CD14-positive monocyte (primary cell): ENCODE results near the gene ARMC12. TPM values are rescaled to one million over a fixed set of nuclear protein-coding genes. Genes with fewer than 3 reads are reported as not detected.

ENCODE experiments used
- DNase-seq, 3 donors: peaks; one replicate each; pipeline ENCODE4 v3.0.0-alpha.2; 2011 to 2022
- H2AFZ ChIP-seq: 2 replicates; pipeline ENCODE4 v1.6.0; 2012; ENCODE audit warnings: mild to moderate bottlenecking, low read depth, low read length, inconsistent platforms; ENCODE audit not compliant: insufficient read depth, poor library complexity, severe bottlenecking
- H3K27ac ChIP-seq, 2 donors: 1 replicate in 1 of 2; 2 replicates in 1 of 2; pipeline ENCODE4 v1.5.1; 2012 to 2013; ENCODE audit warnings: low read length in 2 of 2, control low read depth in 1 of 2, inconsistent platforms in 1 of 2, low read depth in 1 of 2, mild to moderate bottlenecking in 1 of 2
- H3K27me3 ChIP-seq, 2 donors: one replicate each; pipeline versions ENCODE4 v1.6.0 to v1.6.1; 2011 to 2013; ENCODE audit warnings: low read length in 2 of 2; ENCODE audit not compliant: control insufficient read depth in 2 of 2, insufficient read depth in 2 of 2
- H3K36me3 ChIP-seq, 2 donors: replicated peaks in 1 of 2; 1 replicate in 1 of 2; 2 replicates in 1 of 2; pipeline versions ENCODE4 v1.5.1 to v1.6.1; 2012 to 2013; ENCODE audit warnings: low read length in 2 of 2, control low read depth in 1 of 2, inconsistent platforms in 1 of 2, mild to moderate bottlenecking in 1 of 2; ENCODE audit not compliant: insufficient read depth in 2 of 2, control insufficient read depth in 1 of 2
- H3K4me1 ChIP-seq, 2 donors: 1 replicate in 1 of 2; 2 replicates in 1 of 2; pipeline versions ENCODE4 v1.5.1 to v1.6.1; 2012 to 2013; ENCODE audit warnings: low read length in 2 of 2, control low read depth in 1 of 2, inconsistent platforms in 1 of 2, mild to moderate bottlenecking in 1 of 2, moderate library complexity in 1 of 2; ENCODE audit not compliant: insufficient read depth in 2 of 2, control insufficient read depth in 1 of 2
- H3K4me2 ChIP-seq: replicated peaks from 2 replicates; pipeline ENCODE3; 2012; ENCODE audit warnings: low read length, moderate library complexity, mild to moderate bottlenecking; ENCODE audit not compliant: poor library complexity, severe bottlenecking; ENCODE audit errors: extremely low read depth
- H3K4me3 ChIP-seq, 3 experiments: fragments of 200-600 bp in 1 of 3; sonication (generic) in 1 of 3; replicated peaks in 1 of 3; 1 replicate in 2 of 3; 2 replicates in 1 of 3; pipeline ENCODE4 v1.5.1; 2011 to 2013; ENCODE audit warnings: low read length in 3 of 3, mild to moderate bottlenecking in 3 of 3, control low read depth in 2 of 3, low read depth in 2 of 3, inconsistent platforms in 1 of 3, moderate library complexity in 1 of 3
- H3K79me2 ChIP-seq: 2 replicates; pipeline ENCODE4 v1.6.0; 2012; ENCODE audit warnings: mild to moderate bottlenecking, control low read depth, inconsistent platforms, low read length, moderate library complexity; ENCODE audit not compliant: insufficient read depth
- H3K9ac ChIP-seq: 2 replicates; pipeline ENCODE4 v1.6.0; 2017; ENCODE audit warnings: low read length, mild to moderate bottlenecking; ENCODE audit not compliant: insufficient read depth, poor library complexity, severe bottlenecking
- H3K9me3 ChIP-seq, 2 donors: replicated peaks in 1 of 2; 1 replicate in 1 of 2; 2 replicates in 1 of 2; pipeline versions ENCODE4 v1.5.1 to v1.6.1; 2012 to 2013; ENCODE audit warnings: low read length in 2 of 2, control low read depth in 1 of 2; ENCODE audit not compliant: control insufficient read depth in 1 of 2, insufficient read depth in 1 of 2
- H4K20me1 ChIP-seq: 2 replicates; pipeline ENCODE4 v1.6.0; 2012; ENCODE audit warnings: mild to moderate bottlenecking, low read length, control low read depth, moderate library complexity; ENCODE audit not compliant: insufficient read depth
- H3K27ac Mint-ChIP-seq, 7 donors: one replicate each; pipeline ENCODE4 v1.8.0; 2020; ENCODE audit warnings: mild to moderate bottlenecking in 7 of 7, mixed read lengths in 7 of 7, moderate library complexity in 6 of 7, inconsistent platforms in 2 of 7
- H3K27me3 Mint-ChIP-seq, 3 donors: one replicate each; pipeline ENCODE4 v1.8.0; 2021 to 2022; ENCODE audit warnings: low read depth in 3 of 3, mild to moderate bottlenecking in 3 of 3, mixed read lengths in 3 of 3, moderate library complexity in 3 of 3, inconsistent platforms in 1 of 3
- H3K36me3 Mint-ChIP-seq, 2 donors: one replicate each; pipeline ENCODE4 v1.8.0; 2020; ENCODE audit warnings: mixed read lengths in 2 of 2, inconsistent platforms in 1 of 2, mild to moderate bottlenecking in 1 of 2
- H3K4me1 Mint-ChIP-seq: one replicate; pipeline ENCODE4 v1.8.0; 2020; ENCODE audit warnings: mild to moderate bottlenecking, mixed read lengths
- H3K4me3 Mint-ChIP-seq, 2 donors: one replicate each; pipeline ENCODE4 v1.8.0; 2020; ENCODE audit warnings: mild to moderate bottlenecking in 2 of 2, mixed read lengths in 2 of 2, moderate library complexity in 1 of 2
- H3K9me3 Mint-ChIP-seq, 7 donors: one replicate each; pipeline ENCODE4 v1.8.0; 2020 to 2022; ENCODE audit warnings: mixed read lengths in 7 of 7, mild to moderate bottlenecking in 6 of 7, moderate library complexity in 6 of 7, inconsistent platforms in 2 of 7
- WGBS: methylation state at CpG from one replicate; pipeline ENCODE4 v1.1.5; 2013; ENCODE audit warnings: missing lambda C conversion rate; ENCODE audit not compliant: insufficient coverage; 5-methylcytosine and 5-hydroxymethylcytosine counted together
- intact Hi-C, 2 donors: fragments of 100-400 bp; cut with micrococcal nuclease; formaldehyde crosslinking; loops; one replicate each; pipeline versions ENCODE4 v1.15.0 to v1.15.1; 2023
- polyA plus RNA-seq, 3 donors: library from polyadenylated mRNA; depleted of rRNA in 1 of 3; unstranded in 2 of 3; stranded (reverse) in 1 of 3; fragments of 300-500 nt in 2 of 3; fragments of >200 nt in 1 of 3; fragmentation: Illumina TruSeq in 2 of 3; gene quantifications; 1 replicate in 2 of 3; 2 replicates in 1 of 3; pipeline ENCODE4 v1.2.3, GENCODE V29; 2012 to 2021
- TF ChIP-seq, protein P1 (sequence below): fragments of 200-600 bp; IDR thresholded peaks from one replicate; pipeline ENCODE4 v1.8.0; 2022; ENCODE audit warnings: antibody characterized with exemption, mild to moderate bottlenecking

The ARMC12 gene
- polyA plus RNA-seq, 3 donors, result 2.7 TPM; not detected in 2

DNA sequence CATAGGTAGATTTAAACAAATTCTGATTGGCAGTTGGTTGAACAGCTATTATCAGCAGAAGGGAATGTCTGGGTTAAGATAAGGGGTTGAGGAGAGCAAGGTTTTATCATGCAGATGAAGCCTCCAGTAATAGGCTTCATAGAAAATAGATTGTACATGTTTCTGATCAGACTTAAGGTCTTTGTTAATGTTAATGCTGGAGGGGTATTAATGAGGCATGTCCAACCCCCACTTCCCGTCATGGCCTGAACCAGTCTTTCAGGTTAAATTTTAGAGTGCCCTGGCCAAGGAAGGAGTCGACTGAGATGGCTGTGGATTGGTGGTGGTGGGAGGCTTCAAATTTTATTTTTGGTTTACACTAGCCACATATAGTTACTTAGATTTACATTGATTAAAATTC is 47.4 kb downstream of the ARMC12 start:
- Histone ChIP-seq H3K4me3 (no peak overlapping the region), H3K9me3 (no peaks in the 10 kb centered on the region), H3K36me3 (no peaks in the 10 kb centered on the region), H3K27ac (no peak overlapping the region), H4K20me1 (no peaks in the 10 kb centered on the region), H3K79me2 (no peaks in the 10 kb centered on the region), H3K9ac (no peak overlapping the region), H3K4me1 (no peaks in the 10 kb centered on the region), H3K4me2 (no peak overlapping the region), H3K27me3 (peaks cover 17 to 36% of the 10 kb centered on the region in 2 donors), H2AFZ (no peak overlapping the region)
- Mint-ChIP-seq H3K27me3 (peaks cover 32 to 61% (median 58%) of the 10 kb centered on the region in 3 donors), H3K36me3 (no peaks in the 10 kb centered on the region), H3K27ac (no peak overlapping the region), H3K4me3 (no peak overlapping the region), H3K4me1 (peaks cover 3% of the 10 kb centered on the region), H3K9me3 (peaks cover 0 to 10% (median 0%) of the 10 kb centered on the region in 7 donors)
- no CpG with 5 or more reads among the region's 2 CpGs for WGBS
- no peak for DNase-seq
- intact Hi-C loops, result no loop called here
- TF ChIP-seq, protein P1, sequence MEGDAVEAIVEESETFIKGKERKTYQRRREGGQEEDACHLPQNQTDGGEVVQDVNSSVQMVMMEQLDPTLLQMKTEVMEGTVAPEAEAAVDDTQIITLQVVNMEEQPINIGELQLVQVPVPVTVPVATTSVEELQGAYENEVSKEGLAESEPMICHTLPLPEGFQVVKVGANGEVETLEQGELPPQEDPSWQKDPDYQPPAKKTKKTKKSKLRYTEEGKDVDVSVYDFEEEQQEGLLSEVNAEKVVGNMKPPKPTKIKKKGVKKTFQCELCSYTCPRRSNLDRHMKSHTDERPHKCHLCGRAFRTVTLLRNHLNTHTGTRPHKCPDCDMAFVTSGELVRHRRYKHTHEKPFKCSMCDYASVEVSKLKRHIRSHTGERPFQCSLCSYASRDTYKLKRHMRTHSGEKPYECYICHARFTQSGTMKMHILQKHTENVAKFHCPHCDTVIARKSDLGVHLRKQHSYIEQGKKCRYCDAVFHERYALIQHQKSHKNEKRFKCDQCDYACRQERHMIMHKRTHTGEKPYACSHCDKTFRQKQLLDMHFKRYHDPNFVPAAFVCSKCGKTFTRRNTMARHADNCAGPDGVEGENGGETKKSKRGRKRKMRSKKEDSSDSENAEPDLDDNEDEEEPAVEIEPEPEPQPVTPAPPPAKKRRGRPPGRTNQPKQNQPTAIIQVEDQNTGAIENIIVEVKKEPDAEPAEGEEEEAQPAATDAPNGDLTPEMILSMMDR, result no peak

DNA sequence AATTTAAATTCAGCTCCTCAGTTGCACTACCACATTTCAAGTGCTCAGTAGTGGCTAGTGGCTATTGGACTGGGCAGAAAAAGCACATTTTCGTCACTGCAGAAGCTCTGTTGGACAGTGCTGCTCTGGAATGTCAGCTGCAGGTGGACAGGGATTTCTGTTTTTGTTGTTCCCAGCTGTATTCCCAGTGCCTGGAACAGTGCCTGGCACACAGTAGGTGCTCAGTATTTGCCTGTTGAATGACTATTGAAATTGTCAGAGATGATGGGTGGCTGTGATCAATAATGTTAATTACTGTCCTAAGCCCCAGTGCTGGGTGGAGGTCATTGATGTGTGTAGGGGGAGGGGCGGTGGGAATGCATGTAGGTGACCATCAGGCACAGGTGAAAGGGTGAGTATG is 49.4 kb downstream of the ARMC12 start:
- Histone ChIP-seq H3K4me2 (no peak overlapping the region), H3K36me3 (no peaks in the 10 kb centered on the region), H4K20me1 (no peaks in the 10 kb centered on the region), H3K4me1 (no peaks in the 10 kb centered on the region), H3K9me3 (no peaks in the 10 kb centered on the region), H3K79me2 (no peaks in the 10 kb centered on the region), H3K4me3 (no peak overlapping the region), H3K27me3 (peaks cover 17 to 39% of the 10 kb centered on the region in 2 donors), H3K9ac (no peak overlapping the region), H2AFZ (no peak overlapping the region), H3K27ac (no peak overlapping the region)
- Mint-ChIP-seq H3K36me3 (no peaks in the 10 kb centered on the region), H3K27me3 (peaks cover 40 to 69% (median 56%) of the 10 kb centered on the region in 3 donors), H3K9me3 (peaks cover 0 to 10% (median 0%) of the 10 kb centered on the region in 7 donors), H3K4me3 (peak overlapping the region in 1 of 2 donors; percentile 11), H3K27ac (no peak overlapping the region), H3K4me1 (peaks cover 3% of the 10 kb centered on the region)
- 78% methylated on average over 1 of the region's 2 CpGs for WGBS
- intact Hi-C loops, result no loop called here
- DNase-seq, result no peak
- TF ChIP-seq, protein P1, result no peak
